ENCODE measurements around the gene GAS1.

GAS1 gene

GRCh38 chr9:86947146-86948073, at the start of gene GAS1:
GAS1 (minus strand) TSS chr9:86947506; CDS start chr9:86946779, 727 bp downstream.
- no peak for FAIRE-seq

GRCh38 chr9:86994231-86994630, 46.9 kb upstream of the GAS1 start:
- FAIRE-seq: no peak

GRCh38 chr9:86993830-86994229, 46.5 kb upstream of the GAS1 start:
- FAIRE-seq: no peak

- no peak for FAIRE-seq
Observed at GRCh38 chr9:86991077-86991476, 43.8 kb upstream of the GAS1 start.

- no peak for FAIRE-seq
Observed at GRCh38 chr9:86990290-86990689, 43.0 kb upstream of the GAS1 start.

- no peak for FAIRE-seq
Observed at GRCh38 chr9:86987900-86988299, 40.6 kb upstream of the GAS1 start.

- no peak for FAIRE-seq
Observed at GRCh38 chr9:86985132-86985647, 37.9 kb upstream of the GAS1 start.

GRCh38 chr9:86983620-86984259, 36.4 kb upstream of the GAS1 start:
- FAIRE-seq: no peak

- no peak for FAIRE-seq
Observed at GRCh38 chr9:86983249-86983619, 35.9 kb upstream of the GAS1 start.

- FAIRE-seq: no peak
Observed at GRCh38 chr9:86980802-86981201, 33.5 kb upstream of the GAS1 start.

- no peak for FAIRE-seq
Observed at GRCh38 chr9:86979657-86980056, 32.4 kb upstream of the GAS1 start.

GRCh38 chr9:86978922-86979474, 31.7 kb upstream of the GAS1 start:
- FAIRE-seq: no peak

GRCh38 chr9:86978413-86978812, 31.1 kb upstream of the GAS1 start:
- FAIRE-seq: no peak

GRCh38 chr9:86977205-86977835, 30.0 kb upstream of the GAS1 start:
- FAIRE-seq: no peak

- FAIRE-seq: no peak
Observed at GRCh38 chr9:86975606-86976005, 28.3 kb upstream of the GAS1 start.

GRCh38 chr9:86975036-86975435, 27.7 kb upstream of the GAS1 start:
- no peak for FAIRE-seq

- no peak for FAIRE-seq
Observed at GRCh38 chr9:86974421-86974820, 27.1 kb upstream of the GAS1 start.

- no peak for FAIRE-seq
Observed at GRCh38 chr9:86971742-86972141, 24.4 kb upstream of the GAS1 start.

- FAIRE-seq: no peak
Observed at GRCh38 chr9:86968258-86968920, 21.1 kb upstream of the GAS1 start.

GRCh38 chr9:86966852-86967511, 19.7 kb upstream of the GAS1 start:
- FAIRE-seq: no peak

GRCh38 chr9:86965636-86966395, 18.5 kb upstream of the GAS1 start:
- FAIRE-seq: no peak

All from islet of Langerhans (tissue), 1 donor.